ENCODE data around the gene TRIML2.
"Not testable (repeated sequence)": the region's sequence is repeated elsewhere in the genome, so short reads cannot be mapped to it uniquely, and the experiment has no call there.

The TRIML2 gene

GRCh38 chr4:188092824-188093223 lies 16.6 kb downstream of the TRIML2 start:
- DNase-seq: no peak

GRCh38 chr4:188086858-188087257 lies 22.5 kb downstream of the TRIML2 start:
- no peak for DNase-seq

GRCh38 chr4:188082796-188083195 lies 26.6 kb downstream of the TRIML2 start:
- no peak for DNase-seq

- no peak for DNase-seq
Observed at GRCh38 chr4:188078116-188078515, 31.3 kb downstream of the TRIML2 start.

GRCh38 chr4:188076169-188076568 lies 33.2 kb downstream of the TRIML2 start:
- DNase-seq: no peak

GRCh38 chr4:188061083-188061482 lies 48.3 kb downstream of the TRIML2 start:
- no peak for DNase-seq

- no peak for DNase-seq
Observed at GRCh38 chr4:188053302-188053701, 56.1 kb downstream of the TRIML2 start.

- DNase-seq: no peak
Observed at GRCh38 chr4:188046657-188047056, 62.7 kb downstream of the TRIML2 start.

- not testable (repeated sequence) for DNase-seq
Observed at GRCh38 chr4:188045461-188045860, 63.9 kb downstream of the TRIML2 start.

- DNase-seq: no peak
Observed at GRCh38 chr4:188043154-188043553, 66.2 kb downstream of the TRIML2 start.

GRCh38 chr4:188042191-188042590 lies 67.2 kb downstream of the TRIML2 start:
- no peak for DNase-seq

- DNase-seq: no peak
Observed at GRCh38 chr4:188041721-188042120, 67.7 kb downstream of the TRIML2 start.

Measured in stimulated activated CD4-positive, alpha-beta T cell treated with anti-CD3 and anti-CD28 coated beads, Interleukin-12 subunit alpha, Interleukin-12 subunit beta, amount 100 ng/mL, for 4 hours (primary cell).